IMR-90 (cell line): Measurements from ENCODE around the gene CACNB3. TPM values are rescaled to one million over a fixed set of nuclear protein-coding genes. Genes with fewer than 3 reads are reported as not detected.

ENCODE experiments used
- ATAC-seq: fragments of 200-7000 bp; cut with Tn5 transposase; 2 replicates; pipeline ENCODE4 v1.9.1; 2020; ENCODE audit warnings: low read depth, mild to moderate bottlenecking, moderate library complexity
- BruUV-seq: library from RNA; stranded (reverse); fragments of 400-500 nt; replicated peaks from 2 replicates; lab custom pipeline; 2021; lab: Mats Ljungman, UMichigan
- CTCF ChIA-PET: fragments of 300-600 bp; formaldehyde crosslinking; extraction: SDS; loops from one replicate; lab custom pipeline; 2021; ENCODE audit warnings: antibody characterized with exemption; lab: Yijun Ruan, JAX
- POLR2A ChIA-PET: fragments of 300-600 bp; sonication (Branson Sonifier 250); formaldehyde crosslinking; loops from one replicate; lab custom pipeline; 2022; ENCODE audit warnings: antibody characterized with exemption; ENCODE audit not compliant: unreplicated experiment; lab: Charles Lee
- DNase-seq: peaks from one replicate; pipeline ENCODE4 v3.0.0; 2013
- H2AFZ ChIP-seq: replicated peaks from 2 replicates; pipeline ENCODE3; 2013; ENCODE audit warnings: low read length, mild to moderate bottlenecking; ENCODE audit not compliant: poor library complexity
- H2AK5ac ChIP-seq: 2 replicates; pipeline ENCODE4 v1.6.1; 2013; ENCODE audit warnings: low read depth, low read length, inconsistent platforms
- H2AK9ac ChIP-seq: replicated peaks from 2 replicates; pipeline ENCODE3; 2013; ENCODE audit warnings: mild to moderate bottlenecking, low read depth, low read length, moderate library complexity; ENCODE audit not compliant: poor library complexity
- H2BK120ac ChIP-seq: 2 replicates; pipeline ENCODE4 v1.6.1; 2013; ENCODE audit warnings: low read depth, low read length, inconsistent platforms
- H2BK15ac ChIP-seq: 3 replicates; pipeline ENCODE4 v1.6.1; 2013; ENCODE audit warnings: low read depth, low read length, inconsistent platforms
- H2BK20ac ChIP-seq: 2 replicates; pipeline ENCODE4 v1.6.1; 2013; ENCODE audit warnings: low read depth, mild to moderate bottlenecking, inconsistent platforms, low read length, moderate library complexity
- H2BK5ac ChIP-seq: 2 replicates; pipeline ENCODE4 v1.6.1; 2013; ENCODE audit warnings: mild to moderate bottlenecking, low read depth, low read length, inconsistent platforms; ENCODE audit not compliant: poor library complexity, severe bottlenecking
- H3K14ac ChIP-seq: replicated peaks from 2 replicates; pipeline ENCODE4 v1.6.1; 2013; ENCODE audit warnings: low read depth, low read length, inconsistent platforms
- H3K18ac ChIP-seq: 2 replicates; pipeline ENCODE4 v1.6.1; 2013; ENCODE audit warnings: low read depth, low read length, control low read depth
- H3K23ac ChIP-seq: 2 replicates; pipeline ENCODE4 v1.6.1; 2013; ENCODE audit warnings: low read depth, low read length, inconsistent platforms
- H3K27ac ChIP-seq: 2 replicates; pipeline ENCODE4 v1.5.1; 2013; ENCODE audit warnings: mild to moderate bottlenecking, control low read depth, low read length; ENCODE audit not compliant: insufficient read depth
- H3K27me3 ChIP-seq: 2 replicates; pipeline ENCODE4 v1.6.1; 2013; ENCODE audit warnings: low read length; ENCODE audit not compliant: control insufficient read depth, insufficient read depth
- H3K36me3 ChIP-seq: 2 replicates; pipeline ENCODE4 v1.6.1; 2013; ENCODE audit warnings: low read length, mixed read lengths; ENCODE audit not compliant: control insufficient read depth, insufficient read depth
- H3K4ac ChIP-seq: 2 replicates; pipeline ENCODE4 v1.6.1; 2013; ENCODE audit warnings: low read depth, low read length, inconsistent platforms
- H3K4me1 ChIP-seq: 2 replicates; pipeline ENCODE4 v1.6.1; 2013; ENCODE audit warnings: low read length, mixed read lengths; ENCODE audit not compliant: control insufficient read depth, insufficient read depth
- H3K4me2 ChIP-seq: 2 replicates; pipeline ENCODE4 v1.6.1; 2013; ENCODE audit warnings: low read depth, mild to moderate bottlenecking, control low read depth, low read length, moderate library complexity
- H3K4me3 ChIP-seq: 2 replicates; pipeline ENCODE4 v1.5.1; 2013; ENCODE audit warnings: low read depth, mild to moderate bottlenecking, control low read depth, low read length, moderate library complexity; ENCODE audit not compliant: insufficient read depth
- H3K56ac ChIP-seq: 2 replicates; pipeline ENCODE4 v1.6.1; 2013; ENCODE audit warnings: low read length, inconsistent platforms; ENCODE audit not compliant: insufficient read depth; ENCODE audit errors: extremely low read depth
- H3K79me1 ChIP-seq, 2 experiments: 2 replicates each; pipeline ENCODE4 v1.6.1; 2013; ENCODE audit warnings: low read length in 2 of 2, inconsistent platforms in 1 of 2, low read depth in 1 of 2
- H3K9ac ChIP-seq: 2 replicates; pipeline ENCODE4 v1.6.1; 2013; ENCODE audit warnings: low read depth, low read length, control low read depth
- H3K9me1 ChIP-seq: 2 replicates; pipeline ENCODE4 v1.6.1; 2013; ENCODE audit warnings: low read length, inconsistent platforms; ENCODE audit not compliant: insufficient read depth
- H3K9me3 ChIP-seq: 2 replicates; pipeline ENCODE4 v1.6.1; 2013; ENCODE audit warnings: low read length; ENCODE audit not compliant: control insufficient read depth, insufficient read depth
- H4K20me1 ChIP-seq: 2 replicates; pipeline ENCODE4 v1.6.1; 2013; ENCODE audit warnings: low read length, inconsistent platforms; ENCODE audit not compliant: insufficient read depth
- H4K5ac ChIP-seq: 2 replicates; pipeline ENCODE4 v1.6.1; 2013; ENCODE audit warnings: mild to moderate bottlenecking, low read depth, low read length, control low read depth
- H4K8ac ChIP-seq, 2 experiments: 2 replicates each; pipeline ENCODE4 v1.6.1; 2013; ENCODE audit warnings: low read depth in 2 of 2, low read length in 2 of 2, control low read depth in 1 of 2, inconsistent platforms in 1 of 2
- H4K91ac ChIP-seq: 2 replicates; pipeline ENCODE4 v1.6.1; 2013; ENCODE audit warnings: low read depth, low read length, inconsistent platforms; ENCODE audit not compliant: insufficient read depth
- CEBPB ChIP-seq: IDR thresholded peaks from 2 replicates; pipeline ENCODE4 v1.6.1; 2012; ENCODE audit warnings: low read depth, low read length, improper control_type of control experiment
- CHD1 ChIP-seq: IDR thresholded peaks from 2 replicates; pipeline ENCODE4 v1.6.1; 2012; ENCODE audit warnings: low read depth, low read length, improper control_type of control experiment
- FOS ChIP-seq: fragments of 150-350 bp; IDR thresholded peaks from 2 replicates; pipeline ENCODE4 v1.6.1; 2016; ENCODE audit warnings: low read depth, low read length
- MAFK ChIP-seq: IDR thresholded peaks from 2 replicates; pipeline ENCODE4 v1.6.1; 2012; ENCODE audit warnings: low read depth, low read length, improper control_type of control experiment
- MAZ ChIP-seq: IDR thresholded peaks from 2 replicates; pipeline ENCODE4 v1.6.1; 2012; ENCODE audit warnings: low read depth, mild to moderate bottlenecking, low read length, improper control_type of control experiment, moderate library complexity, borderline replicate concordance
- NFE2L2 ChIP-seq: fragments of 150-350 bp; IDR thresholded peaks from 2 replicates; pipeline ENCODE4 v1.6.1; 2016; ENCODE audit warnings: low read depth, mild to moderate bottlenecking, low read length
- POLR2A ChIP-seq: IDR thresholded peaks from 2 replicates; pipeline ENCODE4 v1.6.1; 2012; ENCODE audit warnings: mild to moderate bottlenecking, low read depth, low read length
- WGBS, 2 experiments: methylation state at CpG; one replicate each; pipeline versions ENCODE4 v1.1.5 to v1.1.7; 2013; ENCODE audit warnings: missing lambda C conversion rate in 2 of 2; ENCODE audit not compliant: insufficient read length in 1 of 2; ENCODE audit errors: extremely low coverage in 2 of 2; 5-methylcytosine and 5-hydroxymethylcytosine counted together
- dilution Hi-C: fragments of 300-500 bp; cut with HindIII; formaldehyde crosslinking; loops from one replicate; pipeline ENCODE4 v1.14.3; 2018; ENCODE audit warnings: low sequenced_read_pairs; ENCODE audit not compliant: unreplicated experiment
- in situ Hi-C: fragments of 300-500 bp; cut with MboI; formaldehyde crosslinking; loops from 3 replicates; pipeline ENCODE4 v1.14.3; 2019; ENCODE audit warnings: low sequenced_read_pairs, inconsistent platforms, mixed read lengths
- intact Hi-C: fragments of 100-400 bp; cut with micrococcal nuclease; formaldehyde crosslinking; loops from 2 replicates; pipeline ENCODE4 v1.10.0; 2022
- polyA plus RNA-seq, 3 experiments: library from polyadenylated mRNA; depleted of rRNA; stranded (reverse); fragments of >200 nt; gene quantifications; 2 replicates each; pipeline ENCODE4 v1.2.3, GENCODE V29; 2012; ENCODE audit warnings: low replicate concordance in 1 of 3
- total RNA-seq: library from RNA; depleted of rRNA; stranded (reverse); fragments of >200 nt; gene quantifications from 2 replicates; pipeline ENCODE4 v1.2.3, GENCODE V29; 2012

The CACNB3 gene
- total and polyA plus RNA-seq, 2 of the 4 experiments (the other 2 are of a cell fraction), result 18.1 to 45.1 TPM

- H3K79me1 ChIP-seq, result no peaks in the 10 kb centered on the region
- ATAC-seq (peak; percentile 100), DNase-seq (peak; percentile 90)
- H3K4me3 ChIP-seq, result peak within 1 kb of the TSS; percentile 72
- no peaks in the 10 kb centered on the region; the same call in 1 of the 2 replicates for H4K20me1 ChIP-seq
- peak within 1 kb of the TSS; percentile 10; the same call in 1 of the 2 replicates for H3K18ac ChIP-seq
- peak within 1 kb of the TSS; percentile 43 for H4K5ac ChIP-seq
- H3K56ac ChIP-seq, result no peak within 1 kb of the TSS
- 0% methylated on average over 4 of the region's 32 CpGs; no CpG with 5 or more reads in 1 of the 2 experiments for WGBS, 2 experiments
- no peak within 1 kb of the TSS for H3K9ac ChIP-seq
- peak within 1 kb of the TSS; percentile 7; the same call in 1 of the 2 replicates for H3K4ac ChIP-seq
- 0 out of 2 replicates have a peak within 1 kb of the TSS, but pooled peaks have one; percentile 45 for H3K14ac ChIP-seq
- CTCF ChIA-PET, result interaction anchor here (0.8 to 2.2 kb wide), 4 partner anchors 12 to 25 kb away, joined by 3 to 6 read pairs (median 3); no protein-coding TSS in a partner anchor
- H2BK15ac ChIP-seq, result no peak within 1 kb of the TSS
- H3K4me2 ChIP-seq, result peak within 1 kb of the TSS; percentile 93
- dilution Hi-C loops (no loop called here), in situ Hi-C loops (no loop called here), intact Hi-C loops (no loop called here)
- no peak within 1 kb of the TSS for H3K27ac ChIP-seq
- 0 out of 2 replicates have a peak, but pooled peaks cover 5% of the 10 kb centered on the region for H3K9me1 ChIP-seq
- POLR2A ChIA-PET, result interaction anchor here (0.5 to 0.6 kb wide), 2 partner anchors 11 to 653 kb away, joined by 3 read pairs; no protein-coding TSS in a partner anchor
- no peaks in the 10 kb centered on the region for H3K36me3 ChIP-seq
- H3K27me3 ChIP-seq, result peaks cover 45% of the 10 kb centered on the region
- peak within 1 kb of the TSS; percentile 67 to 89 for H4K8ac ChIP-seq
- no peak within 1 kb of the TSS for H3K23ac ChIP-seq
- peak within 1 kb of the TSS; percentile 2 for H2AK9ac ChIP-seq
- H4K91ac ChIP-seq, result peak within 1 kb of the TSS; percentile 27; the same call in 1 of the 2 replicates
- BruUV-seq, result no TSS peak
- H2AFZ ChIP-seq, result peak within 1 kb of the TSS; percentile 96
- H2BK20ac ChIP-seq, result no peak within 1 kb of the TSS
- H3K9me3 ChIP-seq, result no peaks in the 10 kb centered on the region
- no peak within 1 kb of the TSS for H2BK5ac ChIP-seq
- no peak within 1 kb of the TSS for H2AK5ac ChIP-seq
- H2BK120ac ChIP-seq, result no peak within 1 kb of the TSS
- H3K4me1 ChIP-seq, result no peaks in the 10 kb centered on the region
- TF ChIP-seq CHD1 (no peak), MAFK (peak; percentile 72), NFE2L2 (no peak), CEBPB (peak; percentile 71; the same call in 1 of the 2 replicates), MAZ (peak; percentile 39; the same call in 1 of the 2 replicates), POLR2A (peak; percentile 92), FOS (peak; percentile 54; the same call in 1 of the 2 replicates)
Measured at GRCh38 chr12:48865281-48866051, 47.2 kb downstream of the CACNB3 start, which contains the start of gene RND1. Gene RND1 (minus strand): TSS chr12:48865870. CDS start chr12:48865767, 103 bp downstream.
